NCI-H2196 (cell line): Measurements from ENCODE around the gene RPTOR.

ENCODE experiments used
- DNase-seq: peaks from one replicate; lab custom pipeline; 2025; ENCODE audit not compliant: unreplicated experiment; lab: John Stamatoyannopoulos, UW

RPTOR gene

DNA sequence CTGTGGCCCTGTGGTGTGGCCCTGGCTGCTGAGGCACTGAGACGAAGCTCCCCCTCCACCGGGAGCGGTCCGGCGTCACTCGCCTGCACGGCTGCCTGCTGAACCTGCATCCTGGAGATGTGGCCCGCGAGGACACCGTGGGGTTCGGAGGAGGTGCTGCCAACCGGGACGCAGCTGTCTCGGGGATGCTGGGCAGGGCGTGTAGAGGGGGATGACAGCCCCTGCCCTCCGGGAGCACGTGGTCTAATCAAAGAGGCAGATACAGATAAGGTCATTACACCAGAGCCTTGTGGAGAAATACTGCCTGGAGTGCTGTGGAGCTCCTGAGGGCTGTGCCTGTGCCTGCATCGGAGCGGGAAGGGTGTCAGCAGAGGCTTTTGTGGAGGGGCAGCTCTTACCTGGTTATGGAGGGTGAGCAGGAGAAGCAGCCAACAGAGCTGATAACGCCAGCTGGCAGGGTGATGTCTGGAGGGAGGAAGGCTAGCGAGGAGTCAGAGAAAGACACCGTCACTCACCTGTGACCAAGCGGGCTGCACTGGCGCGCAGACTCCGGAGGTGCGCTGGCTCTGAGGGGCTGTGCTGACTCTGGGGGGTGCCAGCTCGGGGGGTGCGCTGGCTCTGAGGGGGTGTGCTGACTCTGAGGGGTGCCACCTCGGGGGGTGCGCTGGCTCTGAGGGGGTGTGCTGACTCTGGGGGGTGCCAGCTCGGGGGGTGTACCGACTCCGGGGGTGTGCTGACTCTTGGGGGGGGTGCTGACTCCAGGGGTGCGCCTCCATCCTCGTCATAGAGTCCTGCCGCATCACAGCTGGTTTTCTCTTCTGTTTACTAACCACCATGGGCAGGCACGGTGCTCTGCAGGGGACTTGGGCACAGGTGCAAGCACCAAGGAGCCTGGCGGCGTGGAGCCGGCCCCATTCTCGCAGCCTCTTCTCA is 342.3 kb downstream of the RPTOR start:
- no peak for DNase-seq

DNA sequence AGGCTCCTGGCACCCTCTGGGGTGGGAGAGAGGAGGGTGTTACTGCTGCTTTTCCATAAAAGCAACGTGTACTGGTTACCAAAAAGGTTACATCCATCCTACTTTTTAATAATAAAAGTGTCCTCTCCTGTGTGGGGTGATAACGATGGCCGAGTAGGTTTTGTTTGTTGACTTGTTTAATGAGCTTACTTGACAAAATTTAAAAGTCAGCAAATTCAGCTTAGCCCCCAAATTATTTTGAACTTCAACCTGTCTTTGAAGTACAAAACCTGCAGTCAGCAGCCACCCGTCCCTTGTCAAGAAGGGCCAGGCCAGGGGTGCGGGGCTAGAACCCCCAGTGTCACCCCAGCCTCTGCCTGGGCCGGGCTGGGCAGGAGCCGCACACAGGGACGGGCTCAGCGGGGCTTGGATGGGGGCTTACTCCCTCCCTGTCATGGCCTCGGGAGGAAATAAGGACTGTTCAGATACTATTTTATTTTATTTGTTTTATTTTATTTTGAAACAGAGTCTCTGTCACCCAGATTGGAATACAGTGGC is 343.1 kb downstream of the RPTOR start:
- DNase-seq, result no peak

GRCh38 chr17:80888276-80889160 is 343.9 kb downstream of the RPTOR start:
- no peak for DNase-seq

- DNase-seq, result no peak
These were observed 344.9 kb downstream of the RPTOR start for GRCh38 chr17:80889231-80890195.

- no peak for DNase-seq
These were observed 345.7 kb downstream of the RPTOR start for GRCh38 chr17:80890196-80890920.

DNA sequence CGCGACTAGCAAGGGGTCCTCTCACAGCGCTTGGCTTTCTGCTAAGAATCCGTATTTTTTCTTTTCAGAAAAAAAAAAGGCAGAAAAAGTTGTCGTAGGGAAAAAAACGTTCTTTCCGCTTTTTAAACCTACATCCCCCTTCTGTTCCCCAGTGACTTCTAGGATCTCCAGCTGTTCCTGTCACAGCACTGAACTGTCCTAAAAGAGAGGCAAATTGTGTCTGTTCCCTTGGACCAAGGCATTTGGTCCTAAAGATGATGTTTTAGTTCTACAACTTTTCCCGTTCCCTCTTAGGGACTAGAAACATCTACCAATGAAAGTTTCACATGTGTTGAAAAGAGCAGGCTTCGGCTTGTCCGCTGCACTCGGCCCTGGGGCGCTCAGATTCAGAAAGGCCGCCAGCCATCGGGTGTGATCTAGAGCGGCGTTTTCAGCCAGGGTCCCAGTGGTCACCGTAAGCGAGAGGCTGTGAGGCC is 346.3 kb downstream of the RPTOR start:
- DNase-seq, result no peak

DNA sequence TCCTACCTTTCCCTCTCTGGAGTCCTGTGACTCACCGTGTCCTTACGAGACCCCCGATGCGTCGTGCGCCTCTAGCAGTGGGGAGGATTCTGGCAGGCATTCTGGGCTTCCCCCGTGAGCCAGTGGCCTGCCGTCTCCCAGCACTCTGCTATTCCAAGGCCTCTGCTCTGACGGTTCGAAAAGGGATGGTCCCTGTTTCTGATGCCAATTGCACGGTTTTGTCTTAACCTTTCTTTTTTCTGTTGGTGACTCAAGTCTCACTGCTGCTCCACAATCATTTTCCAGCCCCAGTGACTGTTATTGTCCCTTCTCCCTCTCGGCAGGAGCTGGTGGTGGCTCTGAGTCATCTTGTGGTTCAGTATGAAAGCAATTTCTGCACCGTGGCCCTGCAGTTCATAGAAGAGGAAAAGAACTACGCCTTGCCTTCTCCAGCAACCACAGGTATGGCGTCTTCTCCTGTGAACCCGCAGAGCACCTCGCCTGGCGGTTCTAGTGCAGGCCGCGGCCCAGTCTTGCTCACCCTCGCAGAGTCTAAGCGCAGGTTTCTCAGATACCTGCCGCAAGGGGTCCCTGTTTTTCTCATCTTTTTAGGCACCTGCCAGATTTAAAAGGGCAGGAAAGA is 346.9 kb downstream of the RPTOR start:
- no peak for DNase-seq

DNA sequence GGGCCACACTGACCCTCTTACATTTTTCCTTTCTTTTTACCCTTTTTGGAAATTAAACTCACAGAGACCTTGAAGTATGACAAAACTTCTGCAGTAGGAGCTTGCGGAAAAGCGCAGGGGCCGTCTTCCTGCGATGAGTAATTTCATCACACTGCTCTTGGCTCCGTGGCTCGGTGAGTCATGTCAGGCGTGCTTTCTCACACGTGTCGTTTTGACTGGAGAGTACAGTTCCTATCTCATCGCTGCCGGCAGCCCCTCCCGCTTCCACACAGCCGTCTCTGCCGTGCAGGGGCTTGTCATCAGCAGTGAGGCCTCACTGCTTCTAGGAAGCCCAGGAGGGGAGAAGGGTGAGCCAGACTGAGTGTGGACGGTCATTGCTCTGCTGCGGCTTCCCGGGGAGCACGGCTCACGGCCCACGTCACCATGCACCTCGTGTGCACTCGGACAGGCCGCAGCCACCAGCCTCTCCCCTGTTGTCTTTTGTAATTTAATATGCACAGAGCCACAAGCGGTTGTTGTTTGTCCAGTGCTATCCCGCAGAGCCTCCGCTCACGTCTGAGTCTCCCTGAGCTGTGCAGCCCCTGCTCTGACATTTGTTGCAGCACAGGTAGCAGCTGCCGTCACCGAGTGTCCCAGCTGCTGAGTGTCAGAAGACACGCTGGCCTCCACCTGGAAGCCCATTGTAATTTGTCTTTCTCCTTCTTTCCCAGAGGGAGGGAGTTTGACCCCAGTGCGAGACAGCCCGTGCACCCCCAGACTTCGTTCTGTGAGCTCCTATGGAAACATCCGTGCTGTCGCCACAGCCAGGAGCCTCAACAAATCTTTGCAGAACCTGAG is 347.6 kb downstream of the RPTOR start:
- no peak for DNase-seq

GRCh38 chr17:80892900-80893603 is 348.4 kb downstream of the RPTOR start:
- DNase-seq, result no peak

DNA sequence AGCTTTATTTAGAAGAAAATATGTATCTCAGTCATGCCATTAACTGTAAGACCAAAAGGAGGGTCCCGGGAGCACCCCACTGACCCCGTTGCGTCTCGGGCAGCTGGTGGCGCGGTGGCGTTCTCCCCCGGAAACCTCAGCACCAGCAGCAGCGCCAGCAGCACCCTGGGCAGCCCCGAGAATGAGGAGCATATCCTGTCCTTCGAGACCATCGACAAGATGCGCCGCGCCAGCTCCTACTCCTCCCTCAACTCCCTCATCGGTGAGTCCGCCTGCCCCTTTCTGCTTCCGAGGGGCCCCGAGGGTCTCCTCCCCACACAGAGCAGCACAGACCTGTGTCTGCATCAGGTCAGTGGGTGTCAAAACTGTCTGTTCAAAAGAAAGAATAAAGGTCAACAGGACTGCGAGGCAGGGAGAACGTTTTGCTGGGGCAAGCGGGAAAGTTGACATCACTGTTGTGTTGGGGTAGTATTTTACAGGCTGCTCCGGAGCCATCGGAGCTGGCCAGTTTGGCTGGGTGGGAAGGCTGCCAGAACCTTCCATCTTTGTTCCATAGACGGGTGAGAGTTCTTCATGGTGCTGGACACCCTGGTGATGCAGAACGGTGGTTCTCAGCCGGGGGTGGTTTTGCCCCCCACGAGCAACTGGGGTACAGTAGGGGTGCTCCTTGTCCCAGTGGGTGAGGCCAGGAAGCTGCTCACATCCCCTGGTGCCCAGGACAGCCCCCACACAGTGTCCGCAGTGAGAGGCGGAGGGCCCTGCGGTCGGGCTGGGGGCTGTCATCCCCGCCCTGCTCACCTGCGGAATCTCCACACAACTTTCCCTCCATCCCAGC is 349.2 kb downstream of the RPTOR start:
- DNase-seq, result no peak

- no peak for DNase-seq
These were observed 349.7 kb downstream of the RPTOR start for GRCh38 chr17:80894439-80894721.

DNA sequence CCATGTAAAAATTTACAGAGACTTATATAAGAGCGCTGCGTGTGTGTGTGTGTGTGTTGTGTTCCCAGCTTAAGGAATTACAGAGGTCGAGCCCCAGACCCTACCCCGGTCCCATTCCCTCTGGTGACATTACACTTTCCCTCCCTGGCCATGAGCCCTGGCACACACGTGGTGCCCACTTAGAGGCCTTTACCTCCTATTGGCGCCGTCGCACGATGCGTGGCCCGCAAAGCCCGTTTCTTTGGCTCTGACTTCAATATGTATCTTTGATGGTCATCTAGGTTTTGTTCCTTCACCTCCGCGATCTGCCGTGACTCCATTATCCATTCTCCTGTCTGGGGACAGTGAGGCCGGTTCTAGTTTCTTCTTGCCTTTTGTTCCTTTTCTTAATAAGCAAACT is 350.1 kb downstream of the RPTOR start:
- no peak for DNase-seq

DNA sequence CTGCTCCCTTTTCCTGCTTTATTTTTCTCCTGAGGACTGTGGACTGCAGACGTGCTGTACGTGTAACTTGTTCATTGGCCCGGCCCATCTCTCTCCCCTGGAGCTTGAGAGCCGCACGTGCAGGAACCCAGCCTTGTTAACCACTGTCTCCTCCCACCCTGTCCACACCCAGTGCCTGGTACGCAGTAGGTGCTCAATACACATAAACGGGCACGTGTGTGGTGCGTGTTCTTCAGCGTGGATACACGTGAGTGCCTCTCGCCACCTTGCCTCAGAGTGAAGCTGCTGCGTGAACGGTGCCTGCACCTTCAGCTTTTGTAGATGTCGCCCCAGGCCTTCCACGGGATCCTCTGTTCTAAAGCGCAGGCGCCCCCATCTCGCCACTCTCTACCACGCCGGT is 350.7 kb downstream of the RPTOR start:
- no peak for DNase-seq

DNA sequence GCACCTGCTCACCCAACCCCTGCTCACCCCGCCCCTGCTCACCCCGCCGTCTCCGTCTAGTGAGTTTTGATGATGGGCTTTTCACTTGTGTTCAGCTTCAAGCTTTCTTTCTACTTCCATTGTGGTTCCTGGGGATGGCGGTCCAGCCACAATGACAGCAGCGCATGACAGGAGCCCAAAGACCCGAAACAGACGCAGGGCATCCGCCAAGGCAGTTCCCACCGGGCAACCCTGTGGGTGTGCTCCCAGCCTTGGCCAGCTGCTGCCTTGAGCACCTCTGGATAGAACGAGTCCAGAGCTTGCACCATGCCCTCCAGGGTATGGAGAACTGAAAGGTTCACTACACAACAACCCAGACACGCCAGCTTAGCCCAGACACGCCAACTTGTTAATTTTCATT is 354.1 kb downstream of the RPTOR start:
- no peak for DNase-seq

DNA sequence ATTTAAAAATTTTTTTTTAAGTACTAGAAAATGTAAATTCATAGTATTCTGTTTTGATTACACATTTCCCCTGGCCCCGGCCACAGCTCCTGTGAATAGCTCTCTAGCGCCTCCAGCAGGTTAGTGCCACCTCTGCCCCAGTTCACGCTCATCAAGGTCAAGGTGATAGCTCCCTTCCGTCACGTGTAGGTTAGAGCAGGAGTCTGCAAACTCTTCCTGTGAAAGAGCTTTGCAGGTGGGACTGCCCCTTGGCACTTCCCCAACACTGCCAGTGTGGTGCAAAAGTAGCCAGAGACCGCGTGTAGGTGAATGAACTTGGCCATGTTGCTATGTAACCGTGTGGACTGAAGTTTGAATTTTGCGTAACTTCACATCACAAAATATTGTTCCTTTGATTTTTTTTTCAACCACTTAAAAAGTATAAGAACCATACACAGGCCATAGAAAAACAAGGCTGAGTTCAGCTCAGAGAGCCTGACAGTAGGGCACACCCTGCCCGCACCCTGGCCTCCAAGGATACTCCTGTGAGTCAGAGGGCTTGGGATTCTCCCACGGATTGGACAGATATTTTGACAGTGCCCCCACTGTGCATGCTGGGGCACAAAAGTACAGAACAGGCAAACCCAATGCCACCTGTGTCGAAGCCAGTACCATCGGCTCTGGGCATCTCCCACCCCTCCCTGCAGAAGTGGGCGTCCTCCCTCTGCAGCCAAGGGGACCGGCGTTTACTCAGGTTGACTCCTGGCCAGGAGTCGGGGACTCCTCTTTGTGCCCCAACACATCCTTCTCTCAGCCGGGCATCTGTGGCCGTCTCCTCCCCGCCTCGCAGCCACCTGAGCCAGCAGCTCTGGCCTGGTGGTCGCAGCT is 355.0 kb downstream of the RPTOR start:
- peak; percentile 90 for DNase-seq

DNA sequence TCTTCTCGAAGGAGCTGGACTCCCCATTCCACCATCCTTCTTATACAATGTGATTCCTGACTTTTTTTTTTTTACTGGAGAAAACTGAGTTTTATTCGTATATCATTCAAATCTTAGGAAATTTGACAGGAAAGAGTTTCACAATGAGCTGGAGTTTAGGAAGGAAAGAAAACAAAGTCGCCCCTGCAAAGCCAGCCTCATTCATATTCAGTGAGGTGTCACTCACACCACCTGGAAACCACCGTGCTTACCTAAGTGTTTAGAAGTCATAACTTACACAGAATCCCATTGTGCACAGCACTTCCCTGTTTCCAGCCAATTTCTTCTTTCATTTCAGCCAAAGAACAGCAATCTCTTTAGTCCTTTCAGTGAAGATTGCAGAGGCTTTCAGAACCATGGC is 356.7 kb downstream of the RPTOR start:
- peak; percentile 46 for DNase-seq
